ENCODE data around the gene C20orf204.

C20orf204 gene

DNA sequence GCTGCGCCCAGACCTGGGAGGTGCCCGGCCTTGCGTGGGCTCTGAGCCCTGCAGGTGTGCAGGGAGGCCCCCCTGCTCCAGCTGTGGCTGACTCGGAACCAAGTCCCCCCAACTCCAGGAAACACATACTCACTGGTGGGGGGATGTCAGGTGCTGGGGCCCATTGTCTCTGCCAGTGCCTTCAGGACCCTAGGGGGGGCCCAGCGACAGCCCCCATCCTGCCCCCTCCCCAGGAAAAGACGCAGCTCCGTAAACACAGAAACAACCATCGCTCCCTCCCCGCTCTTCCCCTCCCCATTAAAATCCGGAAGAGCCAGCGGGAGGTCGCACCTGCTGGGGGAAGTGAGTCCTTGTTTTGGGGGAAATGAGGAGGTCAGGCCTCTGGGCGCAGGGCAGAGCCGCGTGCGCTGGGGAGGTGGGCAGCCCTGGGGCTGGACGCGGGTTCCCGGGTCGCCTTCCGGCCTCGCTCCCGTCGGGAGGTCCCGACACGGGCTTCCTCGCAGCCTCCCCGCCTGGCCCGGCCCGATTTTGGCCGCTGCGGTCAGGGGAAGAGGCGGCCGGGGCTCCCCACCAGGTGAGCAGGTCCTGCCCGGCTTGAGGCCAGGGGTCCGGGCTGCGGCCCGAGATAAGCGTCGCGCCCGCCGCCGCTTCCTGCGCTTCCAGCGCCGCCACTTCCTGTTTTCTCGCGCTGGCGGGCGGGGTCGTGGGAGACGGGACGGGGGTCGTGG is 6.2 kb downstream of the C20orf204 start:
- no peak for DNase-seq

DNA sequence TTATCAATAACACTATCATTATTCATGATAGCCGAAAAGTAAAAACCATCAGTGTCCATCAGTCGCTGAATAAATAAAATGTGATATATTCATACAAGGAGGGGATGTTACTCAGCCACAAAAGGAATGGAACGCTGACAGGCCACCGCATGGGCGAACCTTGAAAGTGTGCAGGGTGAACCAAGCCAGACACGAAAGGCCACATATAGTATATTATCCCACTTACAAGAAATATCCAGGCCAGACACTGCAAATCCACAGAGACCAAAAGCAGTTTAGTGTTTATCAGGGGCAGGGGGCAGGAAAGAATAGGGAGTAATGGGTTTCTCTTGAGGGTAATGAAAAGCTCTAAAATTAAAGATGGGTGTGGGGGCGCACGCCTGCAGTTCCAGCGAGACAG is 7.8 kb downstream of the C20orf204 start:
- DNase-seq: no peak

DNA sequence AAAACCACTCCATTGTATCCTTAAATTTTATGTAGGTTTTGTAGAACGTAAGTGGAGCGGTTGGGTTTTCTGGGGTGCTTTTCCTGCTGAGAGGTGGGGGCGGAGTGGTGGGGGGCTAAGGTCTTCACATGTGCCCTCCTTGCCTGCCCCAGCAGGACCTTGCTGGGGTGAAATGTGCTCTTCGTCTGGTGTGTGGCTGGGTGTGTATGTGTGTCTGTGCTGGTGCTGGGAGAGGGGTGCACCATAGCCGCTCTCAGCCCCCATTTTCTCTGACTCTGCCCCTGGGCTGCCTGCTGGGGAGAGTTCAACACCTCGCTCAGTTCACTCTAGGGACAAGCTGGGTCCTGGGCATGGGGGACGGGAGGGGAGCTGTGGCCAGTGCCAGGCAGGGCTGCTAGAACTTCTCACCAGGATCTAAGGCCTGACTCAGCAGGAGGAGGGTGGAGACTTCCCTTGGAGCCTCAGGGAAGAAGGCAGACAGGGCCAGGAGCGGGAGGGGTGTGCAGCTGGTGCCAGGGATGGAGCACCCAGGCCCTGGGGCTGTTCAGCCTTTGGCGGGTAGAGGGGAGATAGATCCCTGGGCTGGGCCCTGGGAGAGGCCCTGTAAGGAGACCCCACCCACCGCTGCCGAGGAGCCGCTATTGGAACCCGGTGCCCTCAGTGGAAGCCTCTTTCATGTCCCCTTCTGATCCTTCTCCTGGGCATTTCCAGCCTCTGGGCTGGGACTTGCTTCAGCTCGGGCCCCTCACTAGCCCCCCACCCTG is 8.7 kb downstream of the C20orf204 start:
- peak; percentile 75 for DNase-seq

DNA sequence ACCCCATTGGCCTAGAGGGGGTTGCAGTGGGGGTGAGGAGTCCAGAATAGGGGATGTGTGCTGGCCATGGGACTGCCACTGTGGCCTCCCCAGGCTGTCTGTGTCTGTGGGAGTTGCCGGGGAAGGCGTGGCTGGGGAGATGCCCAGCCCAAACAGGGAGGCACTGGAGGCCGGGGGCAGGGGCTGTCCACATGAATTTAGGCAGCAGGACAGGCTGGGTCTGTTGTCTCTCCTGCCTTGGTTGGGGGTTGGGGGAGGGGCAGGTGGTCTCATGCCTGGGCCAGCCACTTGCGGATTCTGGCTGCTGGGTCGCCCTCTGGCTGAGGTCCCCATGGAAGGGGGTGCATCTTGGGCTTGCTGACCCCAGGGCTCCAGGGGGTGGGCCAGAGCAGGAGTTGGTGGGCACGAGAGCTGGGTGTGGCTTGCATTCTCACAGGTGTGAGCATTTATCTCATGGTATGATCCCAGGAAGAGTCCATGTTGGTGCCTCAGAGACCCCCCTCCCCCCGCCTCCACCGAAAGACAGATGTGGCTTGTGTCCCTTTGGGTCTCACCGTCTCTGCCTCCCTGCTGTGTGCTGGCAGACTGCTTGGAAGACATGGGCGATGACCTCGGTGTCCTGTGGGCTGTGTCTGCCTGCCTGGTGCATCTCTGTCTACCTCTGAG is 9.5 kb downstream of the C20orf204 start:
- DNase-seq: no peak

DNA sequence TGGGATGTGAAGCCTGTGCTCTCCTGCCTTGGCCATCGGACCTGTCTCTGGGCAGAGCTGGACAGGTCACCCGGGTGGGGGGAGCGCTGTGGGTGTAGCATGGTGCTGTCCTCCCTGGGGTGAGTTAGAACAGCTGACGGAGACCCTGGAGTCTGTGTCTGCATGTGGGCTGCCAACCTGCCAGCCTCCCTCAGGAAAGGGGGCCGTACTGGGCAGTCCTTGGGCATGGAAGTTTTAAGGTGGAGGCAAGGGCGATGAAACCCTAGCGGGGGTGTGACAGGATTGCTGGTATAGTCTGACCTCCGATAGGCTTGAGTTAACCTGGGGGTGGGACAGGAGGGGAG is 11.0 kb downstream of the C20orf204 start:
- no peak for DNase-seq

DNA sequence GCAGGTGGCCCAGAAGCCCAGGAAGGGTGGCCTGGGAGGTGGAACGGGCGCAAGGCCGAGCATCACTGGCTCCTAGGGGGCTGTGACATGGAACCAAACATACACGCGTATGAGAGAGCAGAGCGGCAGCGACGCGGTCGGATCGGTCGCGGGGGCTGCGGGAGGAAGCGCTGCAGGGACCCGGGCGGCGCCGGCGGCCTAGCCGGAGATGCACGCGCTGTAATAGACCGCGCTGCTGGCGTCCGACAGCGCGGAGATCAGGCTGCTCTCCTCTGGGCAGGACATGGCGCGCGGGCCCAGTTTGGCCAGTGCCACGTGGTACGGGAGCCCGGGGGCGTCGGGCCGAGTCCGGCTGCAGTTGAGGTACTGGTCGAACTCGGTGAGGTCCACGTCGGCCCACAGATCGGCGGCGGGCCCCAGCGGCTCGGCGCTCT is 12.0 kb downstream of the C20orf204 start:
- no peak for DNase-seq

DNA sequence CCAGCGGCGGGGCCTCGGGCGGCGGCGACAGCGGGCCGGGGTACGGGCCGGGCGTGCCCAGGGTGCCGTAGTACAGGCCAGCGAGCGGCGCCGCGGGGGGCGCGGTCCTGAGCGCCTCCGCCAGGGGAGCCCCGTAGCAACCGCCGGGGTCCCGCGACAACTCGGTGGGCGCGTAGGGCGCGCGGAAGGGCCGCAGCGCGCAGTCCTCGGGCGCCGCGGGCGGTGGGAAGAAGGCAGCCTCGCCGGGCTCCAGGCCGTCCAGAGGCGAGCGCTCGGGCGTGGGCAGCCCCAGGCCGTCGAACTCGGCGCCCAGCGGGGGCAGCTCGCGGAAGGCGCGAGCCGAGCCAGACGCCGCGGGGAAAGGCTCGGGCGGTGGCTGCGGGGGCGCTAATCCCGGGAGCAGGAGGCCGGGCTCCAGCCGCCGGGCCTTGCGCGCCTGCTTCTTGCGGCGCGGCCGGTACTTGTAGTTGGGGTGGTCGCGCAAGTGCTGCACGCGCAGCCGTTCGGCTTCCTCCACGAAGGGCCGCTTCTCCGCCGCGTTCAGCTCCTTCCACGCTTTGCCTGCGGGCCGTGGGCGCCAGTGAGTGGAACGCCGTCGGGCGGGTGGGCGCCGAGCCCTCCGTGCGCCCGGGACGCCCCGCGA is 12.5 kb downstream of the C20orf204 start:
- no peak for DNase-seq

DNA sequence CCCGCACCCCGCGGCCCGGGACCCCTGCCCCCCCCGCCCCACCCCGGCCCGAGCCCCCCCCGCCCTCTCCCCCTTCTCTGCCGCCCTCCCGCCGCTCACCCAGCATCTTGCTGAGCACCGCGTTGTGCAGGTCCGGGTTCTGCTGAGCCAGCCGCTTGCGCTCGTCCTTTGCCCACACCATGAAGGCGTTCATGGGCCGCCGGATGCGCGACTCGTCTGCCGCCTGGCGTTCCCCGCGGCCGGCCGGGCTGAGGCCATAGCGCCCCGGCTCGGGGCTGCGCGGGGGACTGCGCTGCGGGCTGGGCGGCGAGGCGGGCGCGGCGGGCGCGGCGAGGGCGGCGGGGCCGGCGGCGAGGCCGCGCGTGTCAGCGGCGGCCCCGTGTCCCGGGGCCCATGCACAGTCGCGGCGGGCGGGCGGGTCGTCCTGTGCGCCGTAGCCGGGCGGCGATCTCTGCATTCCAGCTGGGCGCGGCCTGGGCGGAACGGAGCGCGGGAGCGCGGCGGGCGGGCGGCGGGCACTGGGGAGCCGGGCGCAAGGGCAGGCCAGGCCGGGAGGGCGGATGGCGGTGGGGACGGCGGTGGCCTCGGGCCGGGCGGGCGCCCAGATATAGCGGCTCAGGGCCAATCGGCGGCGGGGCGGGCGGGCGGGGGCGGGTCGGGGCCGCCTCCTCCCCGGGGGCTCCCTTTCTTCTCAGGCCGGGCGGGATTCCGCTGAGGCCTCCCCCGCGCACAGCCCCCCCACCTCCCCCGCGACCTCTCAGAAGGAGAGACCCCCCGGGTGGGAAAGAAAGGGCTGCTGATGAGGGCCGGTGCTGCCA is 13.3 kb downstream of the C20orf204 start, which contains the start of gene SOX18:
SOX18 (minus strand) TSS at position 580 of the 818 bp plus-strand sequence; CDS start at position 457, 123 bp downstream.
- DNase-seq: no peak

DNA sequence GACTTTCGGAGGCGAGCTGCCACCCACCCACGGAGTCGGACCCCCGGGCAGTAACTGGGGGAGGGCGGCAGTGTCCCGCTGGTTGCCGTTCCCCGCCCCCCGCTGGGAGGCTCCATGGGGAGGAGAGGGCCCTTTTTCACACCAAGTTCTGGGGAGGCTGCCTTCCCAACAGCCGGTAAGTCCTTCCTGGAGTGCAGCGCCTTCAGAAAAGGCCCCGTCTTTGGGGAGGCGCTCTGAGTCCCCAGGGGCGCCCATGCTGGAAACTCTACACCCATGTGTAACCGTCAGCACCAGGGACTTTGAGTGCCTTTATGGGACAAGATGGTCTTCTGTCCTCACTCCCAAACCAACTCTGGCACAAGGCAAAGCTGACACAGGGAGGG is 13.9 kb downstream of the C20orf204 start:
- no peak for DNase-seq

DNA sequence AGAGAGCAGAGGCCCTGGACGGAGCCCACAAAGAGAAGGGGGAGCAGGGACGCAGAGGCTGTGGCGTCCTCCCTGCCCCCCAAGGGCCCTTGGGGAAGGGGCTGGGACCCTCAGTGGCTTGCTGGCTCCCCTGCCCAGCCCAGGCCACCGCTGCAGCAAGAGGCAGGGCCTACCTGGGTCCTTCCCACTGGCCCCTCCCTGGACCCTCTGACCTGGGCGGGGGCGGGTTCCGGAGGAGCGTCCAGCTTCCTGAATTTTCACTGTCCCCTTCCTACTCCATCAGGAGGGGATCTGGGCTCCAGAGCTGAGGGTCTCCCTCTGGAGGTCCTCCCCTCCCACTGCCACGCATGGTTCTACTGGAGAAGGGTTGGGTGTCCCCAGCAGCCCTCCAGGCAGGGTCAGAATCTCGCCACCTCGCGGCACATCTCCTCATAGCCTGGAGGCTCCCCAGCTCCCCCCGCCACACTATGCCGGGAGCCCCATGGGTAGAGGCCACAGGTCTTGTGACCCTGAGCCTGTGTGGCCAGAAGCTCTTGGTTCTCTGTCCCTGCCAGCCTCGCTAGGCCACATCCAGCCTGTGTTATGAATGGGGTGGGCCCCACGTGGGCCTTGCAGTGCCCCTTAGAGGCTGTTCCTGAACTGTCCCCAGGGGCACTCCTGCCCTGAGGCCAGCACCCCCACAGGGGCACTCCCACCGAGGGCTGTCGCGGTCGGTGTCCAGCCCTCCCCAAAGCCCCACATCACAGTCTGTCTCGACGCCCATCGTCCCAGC is 14.5 kb downstream of the C20orf204 start:
- no peak for DNase-seq

DNA sequence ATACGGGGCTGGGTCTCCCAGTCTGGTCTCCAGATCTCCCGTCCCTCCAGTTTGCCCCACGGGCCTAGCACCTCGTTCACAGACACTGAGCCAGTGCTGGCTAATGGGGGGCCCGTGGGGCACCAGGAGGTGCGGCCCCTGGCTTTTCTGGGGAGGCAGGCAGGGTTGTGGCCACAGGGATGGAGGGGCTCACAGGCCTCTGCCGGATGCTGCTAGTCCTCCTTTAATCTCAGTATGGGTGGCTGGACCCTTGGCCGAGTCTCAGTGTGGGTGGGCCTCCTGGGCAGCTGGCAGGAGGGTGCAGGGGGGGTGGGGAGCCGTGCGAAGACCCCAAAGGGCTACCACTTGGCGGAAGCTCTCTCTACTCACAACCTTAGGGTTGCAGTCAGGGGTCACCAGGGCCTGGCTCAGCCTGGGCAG is 15.1 kb downstream of the C20orf204 start:
- no peak for DNase-seq

DNA sequence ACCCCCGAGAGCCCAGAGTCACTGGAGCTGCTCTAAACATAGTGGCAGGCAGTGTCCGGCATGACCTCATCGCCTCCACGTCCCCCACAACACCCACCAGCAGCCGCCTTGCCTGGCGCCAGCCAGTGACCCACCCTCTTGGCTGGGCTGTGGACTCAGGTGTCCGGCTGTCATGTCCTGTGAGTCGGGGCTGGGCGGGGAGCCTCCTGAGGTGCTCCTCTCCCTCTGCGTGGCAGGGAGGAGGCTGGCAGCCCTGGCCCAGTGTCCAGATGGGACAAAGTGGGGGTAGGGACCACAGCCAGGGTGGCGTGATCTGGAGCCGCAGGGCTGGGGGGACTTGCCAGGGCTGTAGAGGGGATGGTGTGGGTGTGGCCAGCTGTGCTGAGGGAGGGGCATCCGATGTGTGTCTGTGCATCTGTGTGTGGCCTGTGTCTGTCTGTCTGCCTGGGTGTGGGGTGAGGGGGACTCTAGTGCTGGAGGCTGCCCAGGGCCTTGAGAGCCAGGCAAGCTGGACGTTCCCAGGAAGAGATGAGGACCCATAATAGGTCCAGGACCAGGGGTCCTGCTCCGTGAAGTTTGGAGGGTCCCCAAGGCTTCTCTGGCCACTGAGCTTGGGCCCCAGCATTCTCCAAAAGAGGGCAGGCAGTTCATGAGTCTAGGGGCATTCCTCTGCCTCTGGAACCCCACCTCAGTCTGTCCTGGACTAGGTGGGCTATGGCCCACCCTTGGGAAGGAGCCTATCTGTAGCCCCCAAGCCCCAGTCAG is 15.8 kb downstream of the C20orf204 start:
- DNase-seq: no peak

DNA sequence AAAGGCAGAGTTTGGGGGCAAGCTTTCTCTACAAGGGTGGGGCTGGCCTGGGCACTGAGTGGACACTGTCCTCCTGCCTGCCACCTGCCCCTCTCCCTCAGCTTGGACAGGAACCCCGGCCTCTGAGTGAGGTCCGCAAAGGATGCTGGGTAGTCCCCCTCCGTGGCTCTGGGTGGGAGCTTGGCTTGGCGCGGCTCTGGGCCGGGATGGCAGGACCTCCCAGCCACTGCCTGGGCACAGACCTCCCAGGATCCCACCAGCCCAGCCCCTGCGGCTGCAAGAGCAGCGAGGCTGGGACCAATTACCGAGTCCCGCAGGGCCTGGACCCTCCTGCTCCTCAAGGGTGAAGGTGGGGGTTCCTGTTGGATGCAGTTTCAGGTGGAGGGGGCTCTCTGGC is 16.3 kb downstream of the C20orf204 start:
- no peak for DNase-seq

DNA sequence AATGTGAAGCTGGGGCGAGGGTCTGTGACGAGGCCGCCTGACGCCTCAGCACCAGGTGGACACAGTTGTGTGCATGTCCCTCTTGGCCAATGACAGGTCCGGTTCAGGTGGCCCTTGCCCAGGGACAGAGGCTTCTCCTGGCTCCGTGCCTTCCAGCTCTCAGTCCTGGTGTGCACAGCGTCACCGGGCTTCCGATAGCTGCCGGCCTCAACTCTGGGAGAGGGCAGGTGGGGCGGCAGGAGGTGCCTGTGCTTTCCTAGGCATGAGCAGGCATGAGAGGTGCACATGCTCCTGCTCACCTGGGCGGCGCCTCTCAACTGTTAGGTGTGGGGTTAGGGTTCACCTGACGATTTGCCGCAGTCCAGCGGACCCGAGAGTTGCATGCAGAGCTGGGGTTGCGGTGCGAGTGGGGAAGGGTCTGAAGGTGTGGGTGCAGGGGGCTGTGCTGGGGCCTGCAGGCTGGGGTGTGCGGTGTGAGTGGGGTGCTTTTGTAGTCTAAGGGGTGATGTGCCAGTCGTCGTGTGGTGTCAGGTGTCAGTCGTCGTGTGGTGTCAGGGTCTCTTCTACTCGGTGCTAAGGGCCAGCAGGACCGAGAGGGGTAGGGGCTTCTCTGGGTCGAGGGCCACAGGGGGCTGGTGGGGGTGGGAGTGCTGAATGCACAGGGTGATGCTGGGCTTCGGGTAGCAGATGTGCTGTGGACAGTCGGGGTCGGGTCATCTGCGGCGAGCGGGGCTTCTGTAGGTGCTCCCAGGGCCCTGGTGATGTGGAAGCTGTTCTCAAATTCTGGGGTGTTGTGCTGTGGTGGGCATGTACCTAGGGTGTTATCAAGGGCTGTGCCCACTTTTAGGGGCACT is 17.2 kb downstream of the C20orf204 start:
- no peak for DNase-seq

DNA sequence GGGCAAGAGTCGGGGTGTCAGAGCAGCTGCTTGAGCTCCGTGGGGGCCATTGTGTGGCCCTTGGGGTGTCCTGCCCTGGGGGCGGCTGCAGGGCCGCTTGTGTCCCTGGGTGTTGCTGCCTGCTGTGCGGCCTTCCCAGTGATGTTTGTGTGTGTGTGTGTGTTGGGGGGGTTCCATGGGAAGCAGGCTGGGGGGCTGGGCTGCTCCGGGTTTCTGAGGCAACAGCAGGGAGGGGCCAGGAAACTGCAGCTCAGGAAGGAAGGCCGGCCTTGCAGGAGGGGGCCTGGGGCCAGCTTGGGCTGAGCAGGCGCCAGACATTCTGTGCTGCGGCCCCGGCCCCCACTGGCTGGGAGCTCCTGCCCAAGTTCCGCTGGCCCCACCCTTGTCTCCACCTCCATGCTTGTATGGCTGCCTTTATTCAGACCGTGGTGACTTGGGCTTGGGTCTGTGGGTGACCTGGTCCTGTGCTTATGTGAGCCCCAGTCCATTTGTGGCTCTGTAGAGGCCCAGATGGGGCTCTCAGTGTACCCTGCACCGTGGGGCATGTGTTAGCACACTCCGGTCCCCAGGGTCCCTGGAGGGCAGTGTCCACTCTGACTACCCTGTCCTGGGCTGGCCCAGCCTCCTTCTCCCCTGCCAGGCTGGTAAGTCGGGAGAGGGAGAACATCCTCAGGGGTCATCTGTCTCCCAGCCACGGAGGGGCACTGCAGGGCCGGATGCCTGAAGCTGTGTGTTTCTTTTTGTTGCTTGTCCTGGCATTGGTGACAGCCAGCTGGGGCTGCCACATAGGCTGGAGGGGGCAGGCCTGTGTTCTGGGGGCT is 18.1 kb downstream of the C20orf204 start:
- peak; percentile 43 for DNase-seq

DNA sequence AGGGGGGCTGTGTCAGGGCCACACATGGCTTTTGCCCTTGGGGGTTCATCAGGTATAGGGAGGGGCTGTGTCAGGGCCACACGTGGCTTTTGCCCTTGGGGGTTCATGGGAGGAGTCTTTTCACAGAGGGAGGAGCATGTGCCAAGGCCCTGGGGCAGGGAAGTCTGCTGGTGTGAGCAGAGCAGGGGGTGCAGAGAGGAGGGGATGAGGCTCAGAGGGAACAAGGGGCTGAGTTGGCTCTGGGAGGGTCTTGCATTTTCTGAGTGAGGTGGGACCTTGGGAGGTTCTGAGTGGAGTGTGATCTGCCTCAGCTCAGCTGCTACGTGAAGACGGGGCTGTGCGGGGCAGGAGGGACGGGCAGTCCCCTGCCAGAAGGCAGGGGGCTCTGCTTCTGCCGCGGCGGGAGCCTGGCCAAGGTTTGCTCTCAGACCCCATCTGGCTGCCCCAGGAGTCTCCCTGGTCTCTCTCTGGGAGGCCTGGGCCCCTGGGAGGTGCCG is 19.5 kb downstream of the C20orf204 start:
- no peak for DNase-seq

DNA sequence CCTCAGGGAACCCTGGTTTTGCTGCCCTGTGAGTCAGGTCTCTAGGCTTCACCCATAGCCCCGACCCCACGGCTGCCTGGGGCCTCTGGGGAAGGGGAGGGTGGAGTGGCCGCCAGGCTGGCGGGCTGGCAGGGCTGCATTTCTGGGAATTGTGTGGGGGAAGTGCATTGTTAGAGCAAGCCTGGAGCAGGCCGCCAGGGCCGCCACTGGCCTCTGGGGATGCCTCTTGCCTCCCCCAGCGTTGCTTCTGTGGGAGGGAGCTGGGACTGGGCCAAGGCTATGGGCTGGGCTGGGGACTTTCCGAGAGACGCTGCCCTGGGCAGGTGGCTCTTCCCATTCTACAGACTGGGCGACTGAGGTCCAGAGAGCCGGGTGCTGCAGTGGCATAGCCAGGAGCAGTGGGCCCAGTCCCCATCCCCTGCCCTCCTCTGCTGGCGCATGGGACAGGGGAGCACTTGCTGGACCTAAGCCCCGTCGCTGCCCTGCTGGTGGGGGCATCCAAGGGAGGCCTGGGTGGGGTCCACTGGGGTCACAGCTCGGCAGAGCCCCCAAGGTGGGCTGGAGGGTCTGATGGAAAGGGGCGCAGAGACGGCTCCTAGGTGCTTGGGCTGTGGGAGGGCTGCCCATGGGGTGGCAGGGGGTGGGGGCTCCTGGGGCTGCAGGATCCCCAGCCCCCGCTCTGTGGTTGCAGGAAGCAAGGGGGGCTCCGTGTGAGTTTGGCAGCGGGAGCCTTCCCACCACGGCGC is 20.1 kb downstream of the C20orf204 start:
- DNase-seq: peak; percentile 53

DNA sequence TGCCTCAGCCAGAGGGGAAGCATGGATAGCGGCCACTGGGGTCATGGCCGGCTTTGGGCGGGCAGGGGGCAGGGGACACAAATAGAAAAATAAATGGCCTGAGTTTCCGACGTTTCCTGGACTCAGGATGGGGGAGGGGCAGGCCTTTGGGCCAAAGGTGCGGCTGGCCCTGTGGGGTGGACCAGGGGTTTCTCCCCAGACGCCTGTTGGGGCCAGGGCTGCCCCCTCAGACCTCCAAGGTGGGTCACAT is 20.6 kb downstream of the C20orf204 start:
- no peak for DNase-seq

Measured in NCI-H446 treated with DMSO at 0.1 percent for 48 hours (cell line).